HG03354 (cell line): ENCODE data around the gene MRPL55.

Experiments used
- ATAC-seq: cut with Tn5 transposase; IDR thresholded peaks from one replicate; pipeline ENCODE4 v1.9.1; 2021; ENCODE audit warnings: mild to moderate bottlenecking; ENCODE audit not compliant: unreplicated experiment, poor library complexity, severe bottlenecking

Gene MRPL55

GRCh38 chr1:228074954-228075730, 34.0 kb downstream of the MRPL55 start:
- no peak for ATAC-seq

- ATAC-seq, result no peak
Observed at GRCh38 chr1:228073857-228074545, 35.1 kb downstream of the MRPL55 start.

- ATAC-seq, result no peak
Observed at GRCh38 chr1:228073061-228073856, 35.8 kb downstream of the MRPL55 start.

GRCh38 chr1:228072658-228073043, 36.4 kb downstream of the MRPL55 start:
- ATAC-seq, result no peak

GRCh38 chr1:228071839-228072657, 37.1 kb downstream of the MRPL55 start:
- no peak for ATAC-seq

GRCh38 chr1:228070851-228071250, 38.2 kb downstream of the MRPL55 start:
- ATAC-seq, result no peak

GRCh38 chr1:228070173-228070572, 38.9 kb downstream of the MRPL55 start:
- no peak for ATAC-seq

- ATAC-seq, result no peak
Observed at GRCh38 chr1:228068359-228068758, 40.7 kb downstream of the MRPL55 start.

- ATAC-seq, result no peak
Observed at GRCh38 chr1:228066891-228067654, 42.0 kb downstream of the MRPL55 start.

GRCh38 chr1:228066416-228066815, 42.7 kb downstream of the MRPL55 start:
- no peak for ATAC-seq

- ATAC-seq, result no peak
Observed at GRCh38 chr1:228065543-228066347, 43.4 kb downstream of the MRPL55 start.

- ATAC-seq, result no peak
Observed at GRCh38 chr1:228064741-228065542, 44.2 kb downstream of the MRPL55 start.

GRCh38 chr1:228064296-228064695, 44.8 kb downstream of the MRPL55 start:
- no peak for ATAC-seq

GRCh38 chr1:228063251-228064191, 45.6 kb downstream of the MRPL55 start:
- no peak for ATAC-seq

GRCh38 chr1:228062812-228063211, 46.3 kb downstream of the MRPL55 start:
- no peak for ATAC-seq

GRCh38 chr1:228062085-228062791, 46.9 kb downstream of the MRPL55 start:
- no peak for ATAC-seq
